Ovary (tissue), 9 donors: ENCODE results near the gene GRSF1. TPM values are rescaled to one million over a fixed set of nuclear protein-coding genes. Genes with fewer than 3 reads are reported as not detected.

Source experiments
- DNase-seq, 5 donors: peaks; one replicate each; pipeline ENCODE4 v3.0.0-alpha.2; 2019 to 2020
- H3K27ac ChIP-seq, 2 donors: fragments of 200-600 bp; one replicate each; pipeline versions ENCODE4 v1.5.1 to v1.8.0; 2019 to 2022
- H3K27me3 ChIP-seq: fragments of 200-600 bp; one replicate; pipeline ENCODE4 v1.8.0; 2022
- H3K36me3 ChIP-seq: fragments of 200-600 bp; sonication (generic); one replicate; pipeline ENCODE4 v1.5.1; 2019
- H3K4me1 ChIP-seq: one replicate; pipeline ENCODE4 v1.8.1; 2013; ENCODE audit warnings: mild to moderate bottlenecking, moderate library complexity; ENCODE audit not compliant: insufficient read depth
- H3K4me3 ChIP-seq: fragments of 200-600 bp; sonication (generic); one replicate; pipeline ENCODE4 v1.5.1; 2017
- H3K9me3 ChIP-seq, 2 donors: fragments of 200-600 bp in 1 of 2; sonication (generic) in 1 of 2; one replicate each; pipeline versions ENCODE4 v1.5.1 to v1.8.1; 2013 to 2019; ENCODE audit warnings: mild to moderate bottlenecking in 1 of 2, moderate library complexity in 1 of 2
- CTCF ChIP-seq, 3 donors: fragments of 450-650 bp in 2 of 3; fragments of 200-600 bp in 1 of 3; IDR thresholded peaks; one replicate each; pipeline versions ENCODE4 v1.5.1 to v1.8.0; 2016 to 2022; ENCODE audit warnings: antibody characterized with exemption in 3 of 3, mild to moderate bottlenecking in 1 of 3
- EP300 ChIP-seq: sonication (generic); formaldehyde crosslinking; IDR thresholded peaks from one replicate; pipeline ENCODE4 v1.6.1; 2017; ENCODE audit warnings: antibody characterized with exemption
- POLR2A ChIP-seq: fragments of 450-650 bp; IDR thresholded peaks from one replicate; pipeline ENCODE4 v1.6.1; 2017; ENCODE audit warnings: antibody characterized with exemption, mild to moderate bottlenecking, moderate library complexity
- WGBS, 3 donors: extraction: QIAGEN DNeasy Blood & Tissue Kit in 1 of 3; methylation state at CpG; one replicate each; pipeline versions ENCODE4 v1.1.5 to v1.1.7; 2013 to 2017; 5-methylcytosine and 5-hydroxymethylcytosine counted together
- intact Hi-C, 4 donors: fragments of 100-400 bp; cut with DNase I; formaldehyde crosslinking; loops; one replicate each; pipeline versions ENCODE4 v1.11.0 to v1.15.1; 2022 to 2023
- polyA plus RNA-seq, 2 donors: library from polyadenylated mRNA; stranded (reverse); fragments of 200-250 nt in 1 of 2; fragments of 350-450 nt in 1 of 2; fragmentation: Illumina TruSeq in 1 of 2; extraction: RNeasy Lipid Tissue Mini Kit (QIAGEN cat#74804) in 1 of 2; gene quantifications; one replicate each; pipeline ENCODE4 v1.2.3, GENCODE V29; 2013 to 2014
- total RNA-seq, 7 donors: library from RNA; depleted of rRNA in 2 of 7; stranded (reverse); fragments of >200 nt in 2 of 7; fragmentation: NEBNext Ultra II Directional in 3 of 7; extraction: Animal tissue kit (Norgen Biotek cat#: 25700) in 3 of 7; gene quantifications; one replicate each; pipeline versions ENCODE4 v1.1.0 to v1.2.4, GENCODE V29; 2016 to 2023
- donor health status: DM: no; HTN: no; CAD: no; lungs with moderate emphysema.
- donor health status: DM: no; HTN: no; CAD: no.
- donor health status: Bipolar disorder and iron deficiency.
- donor health status: DM: yes; HTN: yes; CAD: no.
- donor health status: DM: no; HTN: no; CAD: no.
- donor health status: DM: yes; HTN: yes; CAD: no.

GRSF1 gene
- total and polyA plus RNA-seq, 9 donors: 28.4 to 78.7 (median 44.3) TPM

- H3K4me3 ChIP-seq: no peak overlapping the region
- no peak for DNase-seq
- 94 to 97% (median 96%) methylated on average over 4 of the region's 4 CpGs for WGBS, 3 donors
- no peak overlapping the region for H3K27ac ChIP-seq
- no peaks in the 10 kb centered on the region for H3K36me3 ChIP-seq
- no peaks in the 10 kb centered on the region for H3K27me3 ChIP-seq
- H3K4me1 ChIP-seq: peaks cover 2% of the 10 kb centered on the region
- TF ChIP-seq EP300: no peak
- no peak for TF ChIP-seq POLR2A
- no peak for TF ChIP-seq CTCF (IDR thresholded peaks at IDR 0.05)
- H3K9me3 ChIP-seq: no peaks in the 10 kb centered on the region
- intact Hi-C loops: loop anchor here in 1 of 4 donors (10.0 kb wide), 1 partner anchor 164 kb away; the partner anchor contains the start of gene DCK
Observed at GRCh38 chr4:70831293-70831692, 8.4 kb downstream of the GRSF1 start.

- 93 to 94% (median 93%) methylated on average over 9 of the region's 9 CpGs for WGBS, 3 donors
- no peak for DNase-seq
- no peaks in the 10 kb centered on the region for H3K9me3 ChIP-seq
- H3K36me3 ChIP-seq: no peaks in the 10 kb centered on the region
- no peak overlapping the region for H3K4me3 ChIP-seq
- H3K27ac ChIP-seq: no peak overlapping the region
- no peaks in the 10 kb centered on the region for H3K27me3 ChIP-seq
- TF ChIP-seq POLR2A (no peak), EP300 (no peak), CTCF (IDR thresholded peaks at IDR 0.05) (no peak)
- no peaks in the 10 kb centered on the region for H3K4me1 ChIP-seq
- intact Hi-C loops: loop anchor here in 1 of 4 donors (10.0 kb wide), 1 partner anchor 165 kb away; the partner anchor contains the start of gene DCK
Observed at GRCh38 chr4:70830054-70830453, 9.6 kb downstream of the GRSF1 start.

- WGBS, 3 donors: 82 to 98% (median 89%) methylated on average over 1 of the region's 1 CpG
- H3K9me3 ChIP-seq: no peaks in the 10 kb centered on the region
- H3K27me3 ChIP-seq: no peaks in the 10 kb centered on the region
- H3K27ac ChIP-seq: no peak overlapping the region
- intact Hi-C loops: no loop called here
- TF ChIP-seq CTCF (IDR thresholded peaks at IDR 0.05): no peak
- TF ChIP-seq POLR2A: no peak
- no peak for TF ChIP-seq EP300
- no peaks in the 10 kb centered on the region for H3K36me3 ChIP-seq
- DNase-seq: no peak
- H3K4me3 ChIP-seq: no peak overlapping the region
- no peaks in the 10 kb centered on the region for H3K4me1 ChIP-seq
Observed at GRCh38 chr4:70829492-70829891, 10.2 kb downstream of the GRSF1 start.

GRCh38 chr4:70829015-70829414 is 10.7 kb downstream of the GRSF1 start:
- TF ChIP-seq POLR2A (no peak), CTCF (IDR thresholded peaks at IDR 0.05) (no peak), EP300 (no peak)
- Histone ChIP-seq H3K27ac (no peak overlapping the region), H3K4me1 (no peaks in the 10 kb centered on the region), H3K9me3 (no peaks in the 10 kb centered on the region), H3K36me3 (no peaks in the 10 kb centered on the region), H3K27me3 (no peaks in the 10 kb centered on the region), H3K4me3 (no peak overlapping the region)
- DNase-seq: no peak
- intact Hi-C loops: no loop called here
- WGBS, 3 donors: 95 to 98% (median 97%) methylated on average over 3 of the region's 3 CpGs
